GM12878 (cell line): ENCODE results near the gene CCDC12.

ENCODE experiments used
- EP300 ChIP-seq, 2 experiments: fragments of 150-350 bp in 1 of 2; IDR thresholded peaks; 2 replicates each; pipeline ENCODE4 v1.6.1; 2011 to 2012; ENCODE audit warnings: low read depth in 2 of 2, low read length in 2 of 2, borderline replicate concordance in 1 of 2, improper control_type of control experiment in 1 of 2, inconsistent platforms in 1 of 2; ENCODE audit not compliant: control insufficient read depth in 1 of 2
- HDAC2 ChIP-seq: fragments of 200-600 bp; sonication (generic); IDR thresholded peaks from 2 replicates; pipeline ENCODE4 v1.6.1; 2017
- MAX ChIP-seq: IDR thresholded peaks from 2 replicates; pipeline ENCODE4 v1.6.1; 2012; ENCODE audit warnings: low read depth, low read length, improper control_type of control experiment
- PKNOX1 ChIP-seq: fragments of 450-650 bp; IDR thresholded peaks from 2 replicates; pipeline ENCODE4 v1.6.1; 2016; ENCODE audit warnings: mild to moderate bottlenecking
- POLR2A ChIP-seq: IDR thresholded peaks from 2 replicates; pipeline ENCODE4 v1.6.1; 2011; ENCODE audit warnings: low read depth, mild to moderate bottlenecking, low read length
- POLR2AphosphoS5 ChIP-seq: IDR thresholded peaks from 2 replicates; pipeline ENCODE4 v1.6.1; 2011; ENCODE audit warnings: mild to moderate bottlenecking, low read length, inconsistent platforms
- REST ChIP-seq: IDR thresholded peaks from 2 replicates; pipeline ENCODE4 v1.6.1; 2012; ENCODE audit warnings: mild to moderate bottlenecking, low read depth, low read length
- SIX5 ChIP-seq: IDR thresholded peaks from 2 replicates; pipeline ENCODE4 v1.6.1; 2011; ENCODE audit warnings: mild to moderate bottlenecking, low read depth, low read length, moderate library complexity; ENCODE audit not compliant: severe bottlenecking
- SKIL ChIP-seq: fragments of 450-650 bp; IDR thresholded peaks from 2 replicates; pipeline ENCODE4 v1.6.1; 2017; ENCODE audit warnings: mild to moderate bottlenecking, low read depth, inconsistent platforms; ENCODE audit not compliant: poor library complexity, severe bottlenecking

GRCh38 chr3:46922871-46923558, 53.5 kb downstream of the CCDC12 start:
- TF ChIP-seq HDAC2 (no peak), MAX (no peak), SKIL (no peak), POLR2AphosphoS5 (no peak), PKNOX1 (no peak), EP300 (IDR thresholded peaks at IDR 0.05; ENCODE audit: borderline replicate concordance in 1 of 2, control insufficient read depth in 1 of 2, low read depth in 2 of 2, low read length in 2 of 2) (no peak), SIX5 (no peak), POLR2A (no peak; the same call in 1 of the 2 replicates), REST (no peak)
